COLO829 (cell line): ENCODE results near the gene RSU1.
A peak's percentile ranks its signal among the peaks of the same experiment; 100 is the strongest.

ENCODE experiments used
- DNase-seq: peaks from one replicate; pipeline ENCODE4 v3.0.0; 2012; ENCODE audit warnings: low spot score

The RSU1 gene

DNA sequence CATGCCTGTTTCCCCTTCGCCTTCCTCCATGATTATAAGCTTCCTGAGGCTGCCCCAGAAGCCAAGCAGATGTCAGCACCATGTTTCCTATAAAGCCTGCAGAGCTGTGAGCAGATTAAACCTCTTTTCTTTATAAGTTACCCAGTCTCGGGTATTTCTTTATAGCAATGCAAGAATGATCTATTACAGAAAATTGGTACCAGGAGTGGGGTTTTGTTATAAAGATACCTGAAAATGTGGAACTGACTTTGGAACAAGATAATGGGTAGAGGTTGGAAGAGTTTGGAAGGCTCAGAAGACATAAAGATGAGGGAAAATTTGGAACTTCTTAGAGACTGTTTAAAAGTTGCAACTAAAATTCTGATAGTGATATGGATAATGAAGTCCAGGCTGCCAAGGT lies 4.8 kb upstream of the RSU1 start:
- no peak for DNase-seq

DNA sequence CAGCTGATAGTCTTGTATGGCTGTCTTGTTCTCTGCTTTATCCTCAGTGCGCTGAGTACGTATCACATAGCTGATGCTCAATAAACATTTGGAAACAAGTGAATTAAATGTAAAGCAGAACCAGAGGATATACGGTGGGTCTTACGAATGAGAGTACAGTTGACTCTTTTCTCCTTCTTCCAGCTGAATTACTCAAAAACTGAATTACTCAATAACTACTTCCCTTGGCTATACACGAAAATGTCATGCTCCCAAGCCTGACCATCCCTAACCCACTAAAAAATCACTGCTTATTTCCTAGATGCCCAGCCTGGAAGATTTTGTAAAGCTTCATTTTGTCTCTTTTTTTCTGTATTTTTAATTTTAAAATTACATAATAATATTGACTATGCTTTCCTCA lies 3.2 kb upstream of the RSU1 start:
- DNase-seq = no peak

DNA sequence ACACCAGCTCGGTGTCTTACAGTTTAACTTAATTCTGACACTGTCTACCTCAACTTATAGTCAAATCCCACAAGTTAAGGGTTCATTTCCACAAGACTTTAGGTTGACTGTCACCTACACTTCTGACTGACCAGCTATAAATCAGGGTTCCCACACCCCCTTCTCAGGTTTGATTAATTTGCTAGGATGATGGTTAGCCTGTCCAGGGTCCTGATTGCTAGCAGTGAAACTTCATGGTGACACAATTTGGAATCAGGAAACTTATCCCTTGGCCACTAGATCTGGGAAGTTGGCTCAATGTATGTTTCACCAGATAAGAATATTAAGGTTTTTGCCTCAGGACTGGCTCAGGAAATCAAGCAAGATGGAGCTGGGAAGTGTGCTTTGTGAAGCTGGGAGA lies 2.8 kb upstream of the RSU1 start:
- no peak for DNase-seq

DNA sequence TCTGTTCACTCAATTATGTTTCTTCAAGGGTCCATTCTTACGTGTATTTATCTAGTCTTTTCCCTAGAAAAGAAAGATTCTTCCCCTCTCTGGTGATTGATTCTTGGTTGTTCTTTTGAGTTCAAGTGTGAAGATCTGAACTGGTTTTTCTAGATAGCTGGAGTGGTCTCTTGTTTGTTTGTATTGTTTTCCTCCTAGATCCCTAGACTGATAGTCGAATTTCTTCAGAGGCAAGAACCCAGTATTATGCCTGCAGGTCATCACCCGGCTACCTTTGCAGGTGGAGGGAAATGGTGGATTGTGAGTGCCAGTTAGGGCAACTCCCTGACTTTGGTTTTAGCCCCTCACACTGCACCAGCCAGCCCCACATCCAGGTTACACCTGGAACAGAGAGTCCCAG lies 2.2 kb upstream of the RSU1 start:
- no peak for DNase-seq

GRCh38 chr10:16819026-16819425 lies 1.8 kb upstream of the RSU1 start:
- DNase-seq = no peak

DNA sequence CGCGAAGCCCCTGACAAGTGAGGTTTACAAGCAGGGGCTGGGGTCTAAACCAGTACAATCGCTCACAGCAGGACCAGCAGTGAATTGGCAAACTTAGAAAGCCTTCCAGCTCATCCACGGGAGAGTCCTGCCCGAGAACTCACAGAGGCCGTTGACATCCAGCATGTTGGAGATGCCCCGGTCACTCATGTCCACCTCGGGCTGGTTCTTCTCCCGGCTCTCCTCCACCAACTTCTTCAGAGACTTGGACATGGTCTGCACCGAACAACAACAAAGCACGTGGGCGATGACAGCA lies 447 bp downstream of the RSU1 start:
- peak; percentile 8 for DNase-seq

GRCh38 chr10:16816171-16816570 lies 1.1 kb downstream of the RSU1 start:
- peak; percentile 5 for DNase-seq

- no peak for DNase-seq
Measured at GRCh38 chr10:16814012-16814411, 3.2 kb downstream of the RSU1 start.

DNA sequence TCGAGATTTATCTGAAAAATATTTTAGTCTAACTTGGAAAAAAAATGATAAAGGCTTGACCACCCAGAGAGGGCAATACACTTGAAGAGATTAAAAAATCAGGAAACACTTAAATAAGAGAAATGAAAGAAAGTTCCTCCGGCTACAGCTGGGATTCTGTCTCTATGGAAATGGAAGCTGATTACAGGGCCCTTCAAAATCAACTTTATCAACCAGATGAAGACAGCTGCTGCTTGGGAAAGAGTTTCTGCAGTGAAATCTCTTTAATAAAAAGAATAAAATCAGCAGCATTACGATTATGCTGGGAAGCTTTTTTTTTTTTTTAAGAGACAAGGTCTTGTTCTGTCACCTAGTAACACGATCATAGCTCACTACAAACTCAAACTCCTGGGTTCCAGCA lies 4.5 kb downstream of the RSU1 start:
- no peak for DNase-seq

- DNase-seq = no peak
Measured at GRCh38 chr10:16811765-16812164, 5.5 kb downstream of the RSU1 start.

GRCh38 chr10:16811292-16811691 lies 5.9 kb downstream of the RSU1 start:
- no peak for DNase-seq

- DNase-seq = peak; percentile 28
Measured at GRCh38 chr10:16809074-16809718, 8.0 kb downstream of the RSU1 start.

GRCh38 chr10:16804123-16804522 lies 13.1 kb downstream of the RSU1 start:
- DNase-seq = no peak

- no peak for DNase-seq
Measured at GRCh38 chr10:16803464-16803863, 13.8 kb downstream of the RSU1 start.

DNA sequence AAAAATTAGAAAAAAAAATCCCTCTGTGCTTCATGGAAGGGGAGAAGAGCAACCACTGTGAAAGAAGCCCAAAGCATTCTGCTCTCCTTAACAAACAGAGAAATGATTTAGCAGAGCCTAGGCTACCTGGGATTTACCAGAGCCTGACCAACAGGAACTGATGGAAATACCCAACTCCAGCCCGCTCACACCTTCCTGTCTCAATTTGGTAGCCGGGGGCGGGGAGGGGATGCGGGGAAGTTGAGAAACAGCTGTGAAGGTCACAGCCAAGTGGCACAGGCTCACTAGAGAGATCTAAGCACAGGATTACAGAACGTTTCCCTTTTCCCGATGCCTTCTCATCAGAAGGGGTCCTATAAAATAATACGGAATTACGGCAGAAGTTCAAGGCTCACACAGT lies 17.6 kb downstream of the RSU1 start:
- DNase-seq = no peak

GRCh38 chr10:16798571-16798970 lies 18.7 kb downstream of the RSU1 start:
- no peak for DNase-seq

- DNase-seq = no peak
Measured at GRCh38 chr10:16795410-16796073, 21.7 kb downstream of the RSU1 start.

DNA sequence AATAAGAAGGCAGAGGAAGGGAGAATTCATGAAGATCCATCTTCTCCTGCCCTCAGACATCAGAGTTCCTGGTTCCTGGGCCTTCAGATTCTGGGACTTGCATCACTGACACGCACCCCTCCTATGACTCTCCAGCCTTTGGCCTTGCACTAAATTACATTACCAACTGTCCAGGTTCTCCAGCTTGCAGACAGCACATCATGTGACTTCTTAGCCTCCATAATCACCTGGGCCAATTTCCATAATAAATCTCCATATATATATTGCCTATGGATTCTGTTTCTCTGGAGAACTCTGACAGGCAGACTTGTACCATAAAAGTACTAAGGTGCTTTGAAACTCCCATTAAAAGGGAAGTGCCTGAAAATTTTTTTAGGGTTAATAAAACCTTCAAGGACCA lies 23.2 kb downstream of the RSU1 start:
- DNase-seq = no peak

DNA sequence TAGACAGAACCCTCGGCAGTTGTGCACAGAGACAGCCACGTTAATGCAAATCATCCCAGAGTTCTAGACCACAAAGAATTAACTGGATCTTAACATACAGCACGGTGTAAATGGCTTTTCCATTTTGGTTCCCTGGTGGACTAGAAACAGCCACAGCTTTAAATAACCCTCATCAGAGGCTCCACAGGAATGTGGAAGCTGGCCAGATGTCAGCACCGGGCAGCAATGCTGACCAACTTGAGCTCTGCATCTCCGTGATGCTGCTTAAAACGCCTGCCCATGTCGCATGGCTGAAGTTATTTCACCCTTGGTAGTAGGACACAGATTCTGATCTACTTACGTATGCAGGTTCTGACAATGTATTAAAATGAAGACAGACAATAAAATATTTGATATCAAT lies 24.5 kb downstream of the RSU1 start:
- DNase-seq = no peak

- DNase-seq = no peak
Measured at GRCh38 chr10:16789765-16790164, 27.5 kb downstream of the RSU1 start.

- no peak for DNase-seq
Measured at GRCh38 chr10:16789261-16789660, 28.0 kb downstream of the RSU1 start.

DNA sequence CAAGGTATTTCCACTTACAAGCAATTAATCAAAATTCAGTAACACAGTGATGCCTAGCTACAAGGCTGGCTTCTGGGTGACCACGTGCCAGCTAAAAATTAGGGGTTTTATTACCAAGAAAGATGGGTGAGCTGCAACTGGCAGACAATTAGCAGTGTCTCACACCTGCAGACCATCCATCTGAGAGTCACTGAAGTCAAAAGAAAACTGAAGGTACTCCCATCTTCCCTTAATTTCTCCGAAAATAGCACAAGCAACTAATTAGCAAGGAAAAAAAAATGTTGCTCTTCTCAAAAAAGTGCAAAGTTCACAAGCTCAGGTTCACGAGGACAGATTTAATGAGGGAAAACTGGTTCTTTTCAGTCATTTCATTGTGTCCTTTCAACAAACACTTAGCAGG lies 28.4 kb downstream of the RSU1 start:
- no peak for DNase-seq

DNA sequence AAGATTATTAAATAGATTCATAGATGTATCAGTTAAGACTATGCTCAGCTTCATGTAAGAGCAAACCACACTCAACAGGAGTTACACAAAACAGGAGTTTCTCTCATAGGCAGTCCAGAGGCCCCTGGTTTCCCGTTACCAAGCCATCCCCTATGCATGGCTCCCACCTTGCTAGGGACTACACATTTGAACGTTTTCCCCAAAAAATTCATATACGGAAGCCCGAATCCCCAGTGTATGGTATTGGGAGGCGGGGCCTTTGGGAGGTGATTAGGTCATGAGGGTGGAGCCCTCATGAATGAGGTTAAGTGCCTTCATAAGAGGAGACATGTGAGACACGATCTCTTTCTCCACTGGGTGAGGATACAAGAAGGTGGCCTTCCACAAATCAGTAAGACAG lies 29.1 kb downstream of the RSU1 start:
- DNase-seq = no peak

DNA sequence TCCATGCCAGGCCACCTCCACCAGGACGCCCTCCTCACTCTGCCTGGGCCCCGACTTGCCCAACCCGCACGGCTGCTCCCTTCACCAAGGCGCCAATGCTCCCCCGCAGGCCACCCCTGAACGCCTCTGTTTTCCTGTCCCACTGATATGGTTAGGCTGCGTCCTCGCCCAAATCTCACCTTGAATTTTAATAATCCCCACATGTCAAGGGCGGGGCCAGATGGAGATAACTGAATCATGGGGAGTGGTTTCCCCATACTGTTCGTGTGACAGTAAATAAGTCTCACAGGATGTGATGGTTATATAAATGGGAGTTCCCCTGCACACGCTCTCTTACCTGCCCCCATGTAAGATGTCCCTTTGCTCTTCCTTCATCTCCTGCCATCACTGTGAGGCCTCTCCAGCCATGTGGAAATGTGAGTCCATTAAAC lies 29.8 kb downstream of the RSU1 start:
- DNase-seq = no peak
